IMR-90 (cell line): Measurements from ENCODE around the gene ANO7. TPM values are rescaled to one million over a fixed set of nuclear protein-coding genes. Genes with fewer than 3 reads are reported as not detected.

ENCODE experiments used
- ATAC-seq: fragments of 200-7000 bp; cut with Tn5 transposase; 2 replicates; pipeline ENCODE4 v1.9.1; 2020; ENCODE audit warnings: low read depth, mild to moderate bottlenecking, moderate library complexity
- BruUV-seq: library from RNA; stranded (reverse); fragments of 400-500 nt; replicated peaks from 2 replicates; lab custom pipeline; 2021; lab: Mats Ljungman, UMichigan
- CTCF ChIA-PET: fragments of 300-600 bp; formaldehyde crosslinking; extraction: SDS; loops from one replicate; lab custom pipeline; 2021; ENCODE audit warnings: antibody characterized with exemption; lab: Yijun Ruan, JAX
- POLR2A ChIA-PET: fragments of 300-600 bp; sonication (Branson Sonifier 250); formaldehyde crosslinking; loops from one replicate; lab custom pipeline; 2022; ENCODE audit warnings: antibody characterized with exemption; ENCODE audit not compliant: unreplicated experiment; lab: Charles Lee
- DNase-seq: peaks from one replicate; pipeline ENCODE4 v3.0.0; 2013
- H2AFZ ChIP-seq: replicated peaks from 2 replicates; pipeline ENCODE3; 2013; ENCODE audit warnings: low read length, mild to moderate bottlenecking; ENCODE audit not compliant: poor library complexity
- H2AK5ac ChIP-seq: 2 replicates; pipeline ENCODE4 v1.6.1; 2013; ENCODE audit warnings: low read depth, low read length, inconsistent platforms
- H2AK9ac ChIP-seq: replicated peaks from 2 replicates; pipeline ENCODE3; 2013; ENCODE audit warnings: mild to moderate bottlenecking, low read depth, low read length, moderate library complexity; ENCODE audit not compliant: poor library complexity
- H2BK120ac ChIP-seq: 2 replicates; pipeline ENCODE4 v1.6.1; 2013; ENCODE audit warnings: low read depth, low read length, inconsistent platforms
- H2BK15ac ChIP-seq: 3 replicates; pipeline ENCODE4 v1.6.1; 2013; ENCODE audit warnings: low read depth, low read length, inconsistent platforms
- H2BK20ac ChIP-seq: 2 replicates; pipeline ENCODE4 v1.6.1; 2013; ENCODE audit warnings: low read depth, mild to moderate bottlenecking, inconsistent platforms, low read length, moderate library complexity
- H2BK5ac ChIP-seq: 2 replicates; pipeline ENCODE4 v1.6.1; 2013; ENCODE audit warnings: mild to moderate bottlenecking, low read depth, low read length, inconsistent platforms; ENCODE audit not compliant: poor library complexity, severe bottlenecking
- H3K14ac ChIP-seq: replicated peaks from 2 replicates; pipeline ENCODE4 v1.6.1; 2013; ENCODE audit warnings: low read depth, low read length, inconsistent platforms
- H3K18ac ChIP-seq: 2 replicates; pipeline ENCODE4 v1.6.1; 2013; ENCODE audit warnings: low read depth, low read length, control low read depth
- H3K23ac ChIP-seq: 2 replicates; pipeline ENCODE4 v1.6.1; 2013; ENCODE audit warnings: low read depth, low read length, inconsistent platforms
- H3K27ac ChIP-seq: 2 replicates; pipeline ENCODE4 v1.5.1; 2013; ENCODE audit warnings: mild to moderate bottlenecking, control low read depth, low read length; ENCODE audit not compliant: insufficient read depth
- H3K27me3 ChIP-seq: 2 replicates; pipeline ENCODE4 v1.6.1; 2013; ENCODE audit warnings: low read length; ENCODE audit not compliant: control insufficient read depth, insufficient read depth
- H3K36me3 ChIP-seq: 2 replicates; pipeline ENCODE4 v1.6.1; 2013; ENCODE audit warnings: low read length, mixed read lengths; ENCODE audit not compliant: control insufficient read depth, insufficient read depth
- H3K4ac ChIP-seq: 2 replicates; pipeline ENCODE4 v1.6.1; 2013; ENCODE audit warnings: low read depth, low read length, inconsistent platforms
- H3K4me1 ChIP-seq: 2 replicates; pipeline ENCODE4 v1.6.1; 2013; ENCODE audit warnings: low read length, mixed read lengths; ENCODE audit not compliant: control insufficient read depth, insufficient read depth
- H3K4me2 ChIP-seq: 2 replicates; pipeline ENCODE4 v1.6.1; 2013; ENCODE audit warnings: low read depth, mild to moderate bottlenecking, control low read depth, low read length, moderate library complexity
- H3K4me3 ChIP-seq: 2 replicates; pipeline ENCODE4 v1.5.1; 2013; ENCODE audit warnings: low read depth, mild to moderate bottlenecking, control low read depth, low read length, moderate library complexity; ENCODE audit not compliant: insufficient read depth
- H3K56ac ChIP-seq: 2 replicates; pipeline ENCODE4 v1.6.1; 2013; ENCODE audit warnings: low read length, inconsistent platforms; ENCODE audit not compliant: insufficient read depth; ENCODE audit errors: extremely low read depth
- H3K79me1 ChIP-seq, 2 experiments: 2 replicates each; pipeline ENCODE4 v1.6.1; 2013; ENCODE audit warnings: low read length in 2 of 2, inconsistent platforms in 1 of 2, low read depth in 1 of 2
- H3K9ac ChIP-seq: 2 replicates; pipeline ENCODE4 v1.6.1; 2013; ENCODE audit warnings: low read depth, low read length, control low read depth
- H3K9me1 ChIP-seq: 2 replicates; pipeline ENCODE4 v1.6.1; 2013; ENCODE audit warnings: low read length, inconsistent platforms; ENCODE audit not compliant: insufficient read depth
- H3K9me3 ChIP-seq: 2 replicates; pipeline ENCODE4 v1.6.1; 2013; ENCODE audit warnings: low read length; ENCODE audit not compliant: control insufficient read depth, insufficient read depth
- H4K20me1 ChIP-seq: 2 replicates; pipeline ENCODE4 v1.6.1; 2013; ENCODE audit warnings: low read length, inconsistent platforms; ENCODE audit not compliant: insufficient read depth
- H4K5ac ChIP-seq: 2 replicates; pipeline ENCODE4 v1.6.1; 2013; ENCODE audit warnings: mild to moderate bottlenecking, low read depth, low read length, control low read depth
- H4K8ac ChIP-seq, 2 experiments: 2 replicates each; pipeline ENCODE4 v1.6.1; 2013; ENCODE audit warnings: low read depth in 2 of 2, low read length in 2 of 2, control low read depth in 1 of 2, inconsistent platforms in 1 of 2
- H4K91ac ChIP-seq: 2 replicates; pipeline ENCODE4 v1.6.1; 2013; ENCODE audit warnings: low read depth, low read length, inconsistent platforms; ENCODE audit not compliant: insufficient read depth
- BHLHE40 ChIP-seq: fragments of 150-350 bp; IDR thresholded peaks from 2 replicates; pipeline ENCODE4 v1.6.1; 2016; ENCODE audit warnings: mild to moderate bottlenecking, low read depth, low read length
- CEBPB ChIP-seq: IDR thresholded peaks from 2 replicates; pipeline ENCODE4 v1.6.1; 2012; ENCODE audit warnings: low read depth, low read length, improper control_type of control experiment
- CHD1 ChIP-seq: IDR thresholded peaks from 2 replicates; pipeline ENCODE4 v1.6.1; 2012; ENCODE audit warnings: low read depth, low read length, improper control_type of control experiment
- FOS ChIP-seq: fragments of 150-350 bp; IDR thresholded peaks from 2 replicates; pipeline ENCODE4 v1.6.1; 2016; ENCODE audit warnings: low read depth, low read length
- MAFK ChIP-seq: IDR thresholded peaks from 2 replicates; pipeline ENCODE4 v1.6.1; 2012; ENCODE audit warnings: low read depth, low read length, improper control_type of control experiment
- MAZ ChIP-seq: IDR thresholded peaks from 2 replicates; pipeline ENCODE4 v1.6.1; 2012; ENCODE audit warnings: low read depth, mild to moderate bottlenecking, low read length, improper control_type of control experiment, moderate library complexity, borderline replicate concordance
- MXI1 ChIP-seq: IDR thresholded peaks from 2 replicates; pipeline ENCODE4 v1.6.1; 2012; ENCODE audit warnings: low read depth, mild to moderate bottlenecking, low read length, moderate library complexity, borderline replicate concordance
- NFE2L2 ChIP-seq: fragments of 150-350 bp; IDR thresholded peaks from 2 replicates; pipeline ENCODE4 v1.6.1; 2016; ENCODE audit warnings: low read depth, mild to moderate bottlenecking, low read length
- POLR2A ChIP-seq: IDR thresholded peaks from 2 replicates; pipeline ENCODE4 v1.6.1; 2012; ENCODE audit warnings: mild to moderate bottlenecking, low read depth, low read length
- RCOR1 ChIP-seq: IDR thresholded peaks from 2 replicates; pipeline ENCODE4 v1.6.1; 2012; ENCODE audit warnings: mild to moderate bottlenecking, low read length, improper control_type of control experiment; ENCODE audit not compliant: insufficient replicate concordance
- RFX5 ChIP-seq: IDR thresholded peaks from 2 replicates; pipeline ENCODE4 v1.8.0; 2012; ENCODE audit warnings: low read depth, mild to moderate bottlenecking, low read length, moderate library complexity
- SMC3 ChIP-seq: fragments of 150-350 bp; IDR thresholded peaks from 2 replicates; pipeline ENCODE4 v1.6.1; 2016; ENCODE audit warnings: low read depth, mild to moderate bottlenecking, antibody characterized with exemption, low read length, moderate library complexity
- WGBS, 2 experiments: methylation state at CpG; one replicate each; pipeline versions ENCODE4 v1.1.5 to v1.1.7; 2013; ENCODE audit warnings: missing lambda C conversion rate in 2 of 2; ENCODE audit not compliant: insufficient read length in 1 of 2; ENCODE audit errors: extremely low coverage in 2 of 2; 5-methylcytosine and 5-hydroxymethylcytosine counted together
- dilution Hi-C: fragments of 300-500 bp; cut with HindIII; formaldehyde crosslinking; loops from one replicate; pipeline ENCODE4 v1.14.3; 2018; ENCODE audit warnings: low sequenced_read_pairs; ENCODE audit not compliant: unreplicated experiment
- in situ Hi-C: fragments of 300-500 bp; cut with MboI; formaldehyde crosslinking; loops from 3 replicates; pipeline ENCODE4 v1.14.3; 2019; ENCODE audit warnings: low sequenced_read_pairs, inconsistent platforms, mixed read lengths
- intact Hi-C: fragments of 100-400 bp; cut with micrococcal nuclease; formaldehyde crosslinking; loops from 2 replicates; pipeline ENCODE4 v1.10.0; 2022
- polyA plus RNA-seq, 3 experiments: library from polyadenylated mRNA; depleted of rRNA; stranded (reverse); fragments of >200 nt; gene quantifications; 2 replicates each; pipeline ENCODE4 v1.2.3, GENCODE V29; 2012; ENCODE audit warnings: low replicate concordance in 1 of 3
- total RNA-seq: library from RNA; depleted of rRNA; stranded (reverse); fragments of >200 nt; gene quantifications from 2 replicates; pipeline ENCODE4 v1.2.3, GENCODE V29; 2012
- TF ChIP-seq, protein P1 (sequence below): fragments of 150-350 bp; IDR thresholded peaks from 2 replicates; pipeline ENCODE4 v1.6.1; 2016; ENCODE audit warnings: low read depth, mild to moderate bottlenecking, low read length, moderate library complexity, borderline replicate concordance
- TF ChIP-seq, protein P2 (sequence below): conservative IDR thresholded peaks from 2 replicates; pipeline ENCODE4 v1.5.1; 2012; ENCODE audit warnings: mild to moderate bottlenecking, low read depth, low read length, improper control_type of control experiment
- TF ChIP-seq, protein P3 (sequence below): fragments of 150-350 bp; IDR thresholded peaks from 2 replicates; pipeline ENCODE4 v1.6.1; 2017; ENCODE audit warnings: mild to moderate bottlenecking, antibody characterized with exemption, low read length, low read depth

Gene ANO7
- total and polyA plus RNA-seq, 2 of the 4 experiments (the other 2 are of a cell fraction): 0.36 to 3.4 TPM

DNA sequence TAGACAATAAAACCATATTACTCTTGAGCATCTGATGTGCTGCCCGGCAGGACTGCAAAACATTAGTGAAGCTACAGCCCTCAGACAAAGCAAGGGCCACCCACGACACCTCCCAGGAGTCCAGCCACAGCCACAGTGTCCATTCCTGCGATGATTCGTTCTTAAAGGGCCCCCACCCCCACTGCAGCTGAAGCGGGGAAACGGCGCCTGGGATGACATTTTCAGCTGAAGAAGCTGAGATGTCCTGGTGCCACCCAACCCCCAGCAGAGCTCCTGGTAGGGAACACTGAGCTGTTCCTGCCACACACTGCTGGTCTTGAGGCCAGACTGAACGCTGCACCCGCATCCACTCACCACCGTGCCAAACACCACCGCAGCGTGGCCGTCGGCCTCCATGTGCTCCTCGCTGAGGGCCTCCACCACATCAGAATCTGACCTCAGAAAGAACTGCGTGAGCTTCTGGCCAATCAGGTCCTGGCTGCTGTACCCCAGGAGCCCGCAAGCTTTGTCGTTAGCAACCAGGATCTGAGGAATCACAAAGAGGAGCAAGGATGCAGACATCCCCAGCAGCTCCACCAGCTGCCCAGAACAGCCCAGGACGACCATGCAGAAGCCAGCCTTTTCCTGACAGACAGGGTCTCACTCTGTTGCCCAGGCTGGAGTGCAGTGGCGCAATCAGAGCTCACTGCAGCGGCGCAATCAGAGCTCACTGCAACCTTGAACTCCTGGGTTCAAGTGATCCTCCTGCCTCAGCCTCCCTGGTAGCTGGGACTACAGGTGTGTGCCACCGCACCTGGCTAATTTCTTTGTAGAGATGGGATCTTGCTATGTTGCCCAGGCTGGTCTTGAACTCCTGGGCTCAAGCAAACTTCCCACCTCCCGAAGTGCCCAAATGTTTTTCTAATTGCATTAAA lies 48.7 kb upstream of the ANO7 start:
- H3K9me1 ChIP-seq: no peaks in the 10 kb centered on the region
- WGBS, 2 experiments: 93% methylated on average over 13 of the region's 24 CpGs; no CpG with 5 or more reads in 1 of the 2 experiments
- no peak overlapping the region for H4K91ac ChIP-seq
- no peak overlapping the region for H3K23ac ChIP-seq
- no peak overlapping the region for H2BK5ac ChIP-seq
- H3K36me3 ChIP-seq: peaks cover 3% of the 10 kb centered on the region; the same call in 1 of the 2 replicates
- H3K27ac ChIP-seq: no peak overlapping the region
- H2AK5ac ChIP-seq: no peak overlapping the region
- H3K9ac ChIP-seq: no peak overlapping the region
- H3K9me3 ChIP-seq: no peaks in the 10 kb centered on the region
- in situ Hi-C loops (no loop called here), intact Hi-C loops (no loop called here), dilution Hi-C loops (no loop called here)
- no peak overlapping the region for H2BK15ac ChIP-seq
- H2AFZ ChIP-seq: no peak overlapping the region
- H3K4ac ChIP-seq: no peak overlapping the region
- no peak overlapping the region for H2BK120ac ChIP-seq
- H3K56ac ChIP-seq: no peak overlapping the region
- ATAC-seq (no peak), DNase-seq (no peak)
- ChIA-PET CTCF (no interaction called here), POLR2A (no interaction called here)
- no peak overlapping the region for H2AK9ac ChIP-seq
- H2BK20ac ChIP-seq: no peak overlapping the region
- H3K14ac ChIP-seq: no peak overlapping the region
- H3K4me1 ChIP-seq: no peaks in the 10 kb centered on the region
- H3K18ac ChIP-seq: no peak overlapping the region
- no peak overlapping the region for H3K4me2 ChIP-seq
- H4K20me1 ChIP-seq: no peaks in the 10 kb centered on the region
- no peak overlapping the region for H3K4me3 ChIP-seq
- no peaks in the 10 kb centered on the region for H3K27me3 ChIP-seq
- H4K5ac ChIP-seq: no peak overlapping the region
- BruUV-seq: no TSS peak
- peaks cover 0 to 2% of the 10 kb centered on the region in 2 experiments; a peak in 1 of 4 replicates for H3K79me1 ChIP-seq
- H4K8ac ChIP-seq: no peak overlapping the region
- TF ChIP-seq, protein P1, sequence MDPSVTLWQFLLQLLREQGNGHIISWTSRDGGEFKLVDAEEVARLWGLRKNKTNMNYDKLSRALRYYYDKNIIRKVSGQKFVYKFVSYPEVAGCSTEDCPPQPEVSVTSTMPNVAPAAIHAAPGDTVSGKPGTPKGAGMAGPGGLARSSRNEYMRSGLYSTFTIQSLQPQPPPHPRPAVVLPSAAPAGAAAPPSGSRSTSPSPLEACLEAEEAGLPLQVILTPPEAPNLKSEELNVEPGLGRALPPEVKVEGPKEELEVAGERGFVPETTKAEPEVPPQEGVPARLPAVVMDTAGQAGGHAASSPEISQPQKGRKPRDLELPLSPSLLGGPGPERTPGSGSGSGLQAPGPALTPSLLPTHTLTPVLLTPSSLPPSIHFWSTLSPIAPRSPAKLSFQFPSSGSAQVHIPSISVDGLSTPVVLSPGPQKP: no peak
- TF ChIP-seq CHD1: no peak
- no peak for TF ChIP-seq NFE2L2
- TF ChIP-seq RCOR1: no peak
- TF ChIP-seq, protein P2, sequence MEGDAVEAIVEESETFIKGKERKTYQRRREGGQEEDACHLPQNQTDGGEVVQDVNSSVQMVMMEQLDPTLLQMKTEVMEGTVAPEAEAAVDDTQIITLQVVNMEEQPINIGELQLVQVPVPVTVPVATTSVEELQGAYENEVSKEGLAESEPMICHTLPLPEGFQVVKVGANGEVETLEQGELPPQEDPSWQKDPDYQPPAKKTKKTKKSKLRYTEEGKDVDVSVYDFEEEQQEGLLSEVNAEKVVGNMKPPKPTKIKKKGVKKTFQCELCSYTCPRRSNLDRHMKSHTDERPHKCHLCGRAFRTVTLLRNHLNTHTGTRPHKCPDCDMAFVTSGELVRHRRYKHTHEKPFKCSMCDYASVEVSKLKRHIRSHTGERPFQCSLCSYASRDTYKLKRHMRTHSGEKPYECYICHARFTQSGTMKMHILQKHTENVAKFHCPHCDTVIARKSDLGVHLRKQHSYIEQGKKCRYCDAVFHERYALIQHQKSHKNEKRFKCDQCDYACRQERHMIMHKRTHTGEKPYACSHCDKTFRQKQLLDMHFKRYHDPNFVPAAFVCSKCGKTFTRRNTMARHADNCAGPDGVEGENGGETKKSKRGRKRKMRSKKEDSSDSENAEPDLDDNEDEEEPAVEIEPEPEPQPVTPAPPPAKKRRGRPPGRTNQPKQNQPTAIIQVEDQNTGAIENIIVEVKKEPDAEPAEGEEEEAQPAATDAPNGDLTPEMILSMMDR: no peak
- no peak for TF ChIP-seq MAFK
- TF ChIP-seq SMC3: no peak
- no peak for TF ChIP-seq BHLHE40
- no peak for TF ChIP-seq MXI1
- TF ChIP-seq POLR2A: no peak
- TF ChIP-seq, protein P3, sequence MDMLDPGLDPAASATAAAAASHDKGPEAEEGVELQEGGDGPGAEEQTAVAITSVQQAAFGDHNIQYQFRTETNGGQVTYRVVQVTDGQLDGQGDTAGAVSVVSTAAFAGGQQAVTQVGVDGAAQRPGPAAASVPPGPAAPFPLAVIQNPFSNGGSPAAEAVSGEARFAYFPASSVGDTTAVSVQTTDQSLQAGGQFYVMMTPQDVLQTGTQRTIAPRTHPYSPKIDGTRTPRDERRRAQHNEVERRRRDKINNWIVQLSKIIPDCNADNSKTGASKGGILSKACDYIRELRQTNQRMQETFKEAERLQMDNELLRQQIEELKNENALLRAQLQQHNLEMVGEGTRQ: no peak
- no peak for TF ChIP-seq FOS
- no peak for TF ChIP-seq RFX5
- TF ChIP-seq CEBPB: no peak
- TF ChIP-seq MAZ: no peak
